ENCODE results near the gene NASP. TPM values are rescaled to one million over a fixed set of nuclear protein-coding genes. Genes with fewer than 3 reads are reported as not detected.
A peak's percentile ranks its signal among the peaks of the same experiment; 100 is the strongest.

NASP gene
- total and polyA plus RNA-seq, 12 donors = 32.3 to 181 (median 54.4) TPM

- no peaks in the 10 kb centered on the region for H3K9me3 ChIP-seq (replicated peaks in 1 of 3)
- TF ChIP-seq POLR2A (IDR thresholded peaks at IDR 0.05) (no peak), CTCF (IDR thresholded peaks at IDR 0.05) (no peak)
- intact Hi-C loops (cut with DNase I) = no loop called here
- no peaks in the 10 kb centered on the region for H3K27me3 ChIP-seq
- DNase-seq = no peak
- peaks cover 0 to 17% of the 10 kb centered on the region in 2 donors for H3K36me3 ChIP-seq (replicated peaks in 1 of 2)
- WGBS, 4 donors = 63 to 84% (median 74%) methylated on average over 46 to 78 of the region's 78 CpGs
- H3K27ac ChIP-seq = peak overlapping the region in 2 of 5 donors; percentile 44
- no peak overlapping the region for H3K4me3 ChIP-seq
- peaks cover 0 to 10% of the 10 kb centered on the region in 2 donors for H3K4me1 ChIP-seq (replicated peaks in 1 of 2)
Observed at GRCh38 chr1:45622524-45623394, 38.9 kb downstream of the NASP start.

GRCh38 chr1:45623972-45624371, 40.1 kb downstream of the NASP start, which contains the start of gene CCDC17:
Gene CCDC17 (minus strand): TSS chr1:45624054. CDS start chr1:45623909, 145 bp downstream.
- no peak for TF ChIP-seq POLR2A (IDR thresholded peaks at IDR 0.05)
- no peak for TF ChIP-seq CTCF (IDR thresholded peaks at IDR 0.05)
- intact Hi-C loops (cut with DNase I) = no loop called here
- H3K27me3 ChIP-seq = no peaks in the 10 kb centered on the region
- H3K4me1 ChIP-seq (replicated peaks in 1 of 2) = peaks cover 1 to 10% of the 10 kb centered on the region in 2 donors
- no peak for DNase-seq
- no peak within 1 kb of the TSS for H3K4me3 ChIP-seq
- 42 to 61% (median 51%) methylated on average over 4 of the region's 4 CpGs for WGBS, 4 donors
- H3K9me3 ChIP-seq (replicated peaks in 1 of 3) = no peaks in the 10 kb centered on the region
- H3K36me3 ChIP-seq (replicated peaks in 1 of 2) = peaks cover 0 to 23% of the 10 kb centered on the region in 2 donors
- H3K27ac ChIP-seq = peak within 1 kb of the TSS in 1 of 5 donors; percentile 44

- Histone ChIP-seq H3K27ac (peak overlapping the region in 1 of 5 donors; percentile 51), H3K36me3 (replicated peaks in 1 of 2) (peaks cover 0 to 74% of the 10 kb centered on the region in 2 donors)
Observed at GRCh38 chr1:45629035-45629434, 45.2 kb downstream of the NASP start.

More at GRCh38 chr1:45629035-45629434, 45.2 kb downstream of the NASP start:
- Histone ChIP-seq H3K27me3 (no peaks in the 10 kb centered on the region), H3K9me3 (replicated peaks in 1 of 3) (no peaks in the 10 kb centered on the region), H3K4me1 (replicated peaks in 1 of 2) (peaks cover 4 to 12% of the 10 kb centered on the region in 2 donors), H3K4me3 (no peak overlapping the region)
- intact Hi-C loops (cut with DNase I) = no loop called here
- DNase-seq = no peak
- TF ChIP-seq CTCF (IDR thresholded peaks at IDR 0.05) = no peak
- no peak for TF ChIP-seq POLR2A (IDR thresholded peaks at IDR 0.05)
